Tibial nerve (tissue), 3 donors: ENCODE measurements around the gene SLC2A5.

Experiments
- POLR2A ChIP-seq, 2 donors: fragments of 450-650 bp; IDR thresholded peaks; one replicate each; pipeline ENCODE4 v1.6.1; 2017; ENCODE audit warnings: antibody characterized with exemption in 2 of 2, mild to moderate bottlenecking in 2 of 2, moderate library complexity in 2 of 2
- TF ChIP-seq, protein P1 (sequence below), 5 experiments: fragments of 200-600 bp in 3 of 5; fragments of 450-650 bp in 2 of 5; sonication (generic) in 3 of 5; IDR thresholded peaks; one replicate each; pipeline ENCODE4 v1.5.1; 2016 to 2019; ENCODE audit warnings: antibody characterized with exemption in 5 of 5, mild to moderate bottlenecking in 3 of 5, moderate library complexity in 2 of 5

DNA sequence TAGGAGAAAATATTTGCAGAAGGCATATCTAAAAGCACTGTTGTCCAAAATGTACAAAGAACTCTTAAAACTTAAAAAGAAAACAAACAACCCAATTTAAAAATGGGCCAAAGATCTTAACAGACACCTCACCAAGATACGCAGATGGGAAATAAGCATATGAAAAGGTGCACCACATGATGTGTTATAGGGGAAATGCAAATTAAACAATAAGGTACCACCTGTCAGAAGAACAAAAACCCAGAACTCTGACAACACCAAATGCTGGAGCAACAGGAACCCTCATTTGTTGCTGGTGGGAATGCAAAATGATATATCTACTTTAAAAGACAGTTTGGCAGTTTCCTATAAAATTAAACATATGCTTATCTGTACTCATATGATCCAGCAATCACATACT, 18.1 kb downstream of the SLC2A5 start:
- no peak for TF ChIP-seq POLR2A (IDR thresholded peaks at IDR 0.05)
- TF ChIP-seq, protein P1, sequence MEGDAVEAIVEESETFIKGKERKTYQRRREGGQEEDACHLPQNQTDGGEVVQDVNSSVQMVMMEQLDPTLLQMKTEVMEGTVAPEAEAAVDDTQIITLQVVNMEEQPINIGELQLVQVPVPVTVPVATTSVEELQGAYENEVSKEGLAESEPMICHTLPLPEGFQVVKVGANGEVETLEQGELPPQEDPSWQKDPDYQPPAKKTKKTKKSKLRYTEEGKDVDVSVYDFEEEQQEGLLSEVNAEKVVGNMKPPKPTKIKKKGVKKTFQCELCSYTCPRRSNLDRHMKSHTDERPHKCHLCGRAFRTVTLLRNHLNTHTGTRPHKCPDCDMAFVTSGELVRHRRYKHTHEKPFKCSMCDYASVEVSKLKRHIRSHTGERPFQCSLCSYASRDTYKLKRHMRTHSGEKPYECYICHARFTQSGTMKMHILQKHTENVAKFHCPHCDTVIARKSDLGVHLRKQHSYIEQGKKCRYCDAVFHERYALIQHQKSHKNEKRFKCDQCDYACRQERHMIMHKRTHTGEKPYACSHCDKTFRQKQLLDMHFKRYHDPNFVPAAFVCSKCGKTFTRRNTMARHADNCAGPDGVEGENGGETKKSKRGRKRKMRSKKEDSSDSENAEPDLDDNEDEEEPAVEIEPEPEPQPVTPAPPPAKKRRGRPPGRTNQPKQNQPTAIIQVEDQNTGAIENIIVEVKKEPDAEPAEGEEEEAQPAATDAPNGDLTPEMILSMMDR (IDR thresholded peaks at IDR 0.05) = no peak
